ENCODE data around the gene CCDC142.
"Not testable (repeated sequence)": the region's sequence is repeated elsewhere in the genome, so short reads cannot be mapped to it uniquely, and the experiment has no call there.

DNA sequence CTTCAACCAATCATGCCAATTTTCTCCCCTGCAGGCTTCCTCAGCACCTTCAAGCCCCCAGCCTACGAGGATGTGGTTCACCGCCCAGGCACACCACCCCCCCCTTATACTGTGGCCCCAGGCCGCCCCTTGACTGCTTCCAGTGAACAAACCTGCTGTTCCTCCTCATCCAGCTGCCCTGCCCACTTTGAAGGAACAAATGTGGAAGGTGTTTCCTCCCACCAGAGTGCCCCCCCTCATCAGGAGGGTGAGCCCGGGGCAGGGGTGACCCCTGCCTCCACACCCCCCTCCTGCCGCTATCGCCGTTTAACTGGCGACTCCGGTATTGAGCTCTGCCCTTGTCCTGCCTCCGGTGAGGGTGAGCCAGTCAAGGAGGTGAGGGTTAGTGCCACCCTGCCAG is 22.6 kb downstream of the CCDC142 start:
- not testable (repeated sequence) for TF ChIP-seq POLR2A (IDR thresholded peaks at IDR 0.05)
- TF ChIP-seq, protein P1, sequence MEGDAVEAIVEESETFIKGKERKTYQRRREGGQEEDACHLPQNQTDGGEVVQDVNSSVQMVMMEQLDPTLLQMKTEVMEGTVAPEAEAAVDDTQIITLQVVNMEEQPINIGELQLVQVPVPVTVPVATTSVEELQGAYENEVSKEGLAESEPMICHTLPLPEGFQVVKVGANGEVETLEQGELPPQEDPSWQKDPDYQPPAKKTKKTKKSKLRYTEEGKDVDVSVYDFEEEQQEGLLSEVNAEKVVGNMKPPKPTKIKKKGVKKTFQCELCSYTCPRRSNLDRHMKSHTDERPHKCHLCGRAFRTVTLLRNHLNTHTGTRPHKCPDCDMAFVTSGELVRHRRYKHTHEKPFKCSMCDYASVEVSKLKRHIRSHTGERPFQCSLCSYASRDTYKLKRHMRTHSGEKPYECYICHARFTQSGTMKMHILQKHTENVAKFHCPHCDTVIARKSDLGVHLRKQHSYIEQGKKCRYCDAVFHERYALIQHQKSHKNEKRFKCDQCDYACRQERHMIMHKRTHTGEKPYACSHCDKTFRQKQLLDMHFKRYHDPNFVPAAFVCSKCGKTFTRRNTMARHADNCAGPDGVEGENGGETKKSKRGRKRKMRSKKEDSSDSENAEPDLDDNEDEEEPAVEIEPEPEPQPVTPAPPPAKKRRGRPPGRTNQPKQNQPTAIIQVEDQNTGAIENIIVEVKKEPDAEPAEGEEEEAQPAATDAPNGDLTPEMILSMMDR (IDR thresholded peaks at IDR 0.05) = not testable (repeated sequence)
